Posterior vena cava (tissue), 2 donors: Measurements from ENCODE around the gene C14orf39. TPM values are rescaled to one million over a fixed set of nuclear protein-coding genes. Genes with fewer than 3 reads are reported as not detected.

Source experiments
- DNase-seq: peaks from one replicate; pipeline ENCODE4 v3.0.0-alpha.2; 2020; ENCODE audit warnings: low spot score
- intact Hi-C, 2 donors: fragments of 100-400 bp; cut with DNase I; formaldehyde crosslinking; loops; one replicate each; pipeline versions ENCODE4 v1.14.1 to v1.14.2; 2022 to 2023
- long read RNA-seq, 2 donors: library from polyadenylated mRNA; unstranded; transcript quantifications; one replicate each; pipeline ENCODE4 v2.0.0, GENCODE V29; 2020 to 2021
- total RNA-seq, 2 donors: library from RNA; stranded (reverse); fragmentation: NEBNext Ultra II Directional; extraction: Animal tissue kit (Norgen Biotek cat#: 25700); gene quantifications; one replicate each; pipeline ENCODE4 v1.2.1, GENCODE V29; 2021
- donor health status: DM: yes; HTN: yes; CAD: no.
- donor health status: DM: yes; HTN: yes; CAD: no.

Gene C14orf39, protein sequence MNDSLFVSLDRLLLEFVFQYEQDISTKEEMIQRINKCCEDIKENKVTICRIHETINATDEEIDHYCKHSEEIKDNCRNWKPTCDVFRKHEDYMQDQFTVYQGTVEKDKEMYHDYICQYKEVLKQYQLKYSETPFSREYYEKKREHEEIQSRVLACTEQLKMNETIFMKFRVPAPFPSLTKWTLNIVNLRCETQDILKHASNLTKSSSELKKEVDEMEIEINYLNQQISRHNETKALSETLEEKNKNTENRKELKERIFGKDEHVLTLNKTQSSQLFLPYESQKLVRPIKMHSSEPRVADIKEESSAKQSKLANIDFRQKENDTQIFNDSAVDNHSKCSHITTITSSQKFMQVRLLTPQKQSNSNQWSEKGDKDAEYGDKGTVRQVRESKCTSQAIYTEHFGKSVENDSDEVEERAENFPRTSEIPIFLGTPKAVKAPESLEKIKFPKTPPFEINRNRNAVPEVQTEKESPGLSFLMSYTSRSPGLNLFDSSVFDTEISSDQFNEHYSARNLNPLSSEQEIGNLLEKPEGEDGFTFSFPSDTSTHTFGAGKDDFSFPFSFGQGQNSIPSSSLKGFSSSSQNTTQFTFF
- total RNA-seq: under 1 TPM in 1 of 2 donors, not detected in 1; 0.43 TPM
- long read RNA-seq, donor 1: 0 reads
- long read RNA-seq, donor 2: 0 reads

DNA sequence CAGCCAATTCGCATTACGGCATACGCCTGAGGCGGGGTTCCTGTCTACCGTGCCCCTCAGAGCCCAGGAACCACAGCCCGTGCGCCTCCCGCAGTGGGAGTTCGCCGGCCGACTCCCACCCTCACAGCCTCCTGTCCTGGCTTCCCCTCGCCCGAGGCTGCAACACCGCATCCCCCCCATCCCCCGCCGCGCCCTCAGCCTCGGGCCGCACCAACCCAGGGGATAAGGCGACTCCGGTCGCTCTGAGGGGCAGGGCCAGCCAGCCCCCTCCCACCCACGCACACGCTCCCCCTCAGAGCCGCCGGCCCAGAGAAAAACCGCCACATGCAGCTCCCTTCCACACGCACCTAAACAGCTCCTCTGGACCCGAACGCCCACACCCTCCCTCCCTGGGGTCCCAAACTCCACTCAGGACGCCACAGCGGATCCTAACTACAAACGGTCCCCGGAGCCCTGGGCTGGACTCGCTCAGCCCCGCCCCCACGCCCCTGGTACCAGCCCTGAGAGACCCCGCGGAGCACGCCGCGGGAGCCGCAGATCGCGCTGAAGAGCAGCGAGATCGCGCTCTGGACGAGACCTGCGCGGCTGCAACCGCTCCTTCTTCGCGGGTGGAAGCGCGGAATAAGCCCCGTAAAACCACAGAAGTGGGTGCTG, at the start of gene C14orf39:
TSS of gene C14orf39 (minus strand) at position 466 of the 654 bp plus-strand sequence. CDS start 985 bp downstream, outside the sequence.
- DNase-seq: no peak

DNA sequence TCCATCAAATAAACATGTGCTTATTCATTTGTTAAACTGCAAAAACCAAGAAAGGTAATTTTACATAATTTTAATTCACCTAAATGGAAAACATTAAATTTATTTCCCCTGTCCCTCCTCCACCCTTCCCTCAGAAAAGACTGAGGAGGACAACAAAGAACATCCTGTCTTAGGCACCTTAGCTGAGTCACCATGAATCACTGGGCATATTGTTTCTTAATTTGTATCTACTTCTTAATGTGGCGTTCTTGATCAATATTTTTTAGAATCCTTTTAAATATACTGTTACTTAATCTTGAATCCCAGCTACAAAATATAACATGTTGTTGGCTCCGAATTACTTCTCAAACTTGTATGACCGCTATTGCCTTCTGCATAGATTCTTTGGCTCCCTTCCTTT, 46.6 kb upstream of the C14orf39 start:
- no peak for DNase-seq
- intact Hi-C loops: no loop called here

More for the DNA sequence above, at the start of gene C14orf39:
- intact Hi-C loops: no loop called here

DNA sequence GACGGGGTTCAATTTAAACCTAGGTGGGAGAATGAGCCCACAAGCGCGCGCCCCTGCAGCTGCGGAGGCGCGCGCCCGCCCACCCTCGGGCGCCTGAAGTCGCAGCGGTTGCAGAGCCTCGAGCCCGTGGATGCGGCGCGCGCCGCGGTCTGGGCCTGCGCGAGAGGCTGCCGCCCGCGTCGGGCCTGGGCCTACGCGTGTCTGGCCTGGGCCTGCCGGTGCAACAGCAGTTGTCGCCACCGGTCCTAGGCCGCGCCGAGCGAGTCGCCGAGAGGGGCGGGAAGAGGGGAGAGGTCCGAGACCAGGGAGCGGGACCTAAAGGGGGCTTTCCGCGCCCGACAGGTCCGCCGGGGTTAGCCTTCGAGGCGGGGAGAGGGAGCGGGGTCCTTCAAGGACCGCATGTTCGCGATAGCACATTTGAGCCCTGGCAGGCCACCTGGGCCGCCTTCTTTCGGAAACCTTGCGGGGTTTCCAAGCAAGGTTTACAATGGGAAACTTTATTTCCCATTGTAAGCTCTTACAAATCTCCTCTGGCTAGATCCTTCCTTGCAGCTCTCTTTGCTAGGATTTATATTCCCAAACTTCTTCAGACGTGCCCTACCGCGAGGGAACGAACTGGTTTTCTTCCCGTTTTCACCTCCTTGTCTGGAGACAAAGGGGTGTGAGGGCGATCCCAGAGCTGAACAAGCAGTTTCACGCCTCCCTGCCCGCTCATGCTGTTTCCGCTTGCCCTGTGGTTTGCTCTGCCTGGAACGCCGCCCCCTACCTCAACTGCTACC, 29.8 kb upstream of the C14orf39 start:
- intact Hi-C loops: no loop called here
- no peak for DNase-seq

DNA sequence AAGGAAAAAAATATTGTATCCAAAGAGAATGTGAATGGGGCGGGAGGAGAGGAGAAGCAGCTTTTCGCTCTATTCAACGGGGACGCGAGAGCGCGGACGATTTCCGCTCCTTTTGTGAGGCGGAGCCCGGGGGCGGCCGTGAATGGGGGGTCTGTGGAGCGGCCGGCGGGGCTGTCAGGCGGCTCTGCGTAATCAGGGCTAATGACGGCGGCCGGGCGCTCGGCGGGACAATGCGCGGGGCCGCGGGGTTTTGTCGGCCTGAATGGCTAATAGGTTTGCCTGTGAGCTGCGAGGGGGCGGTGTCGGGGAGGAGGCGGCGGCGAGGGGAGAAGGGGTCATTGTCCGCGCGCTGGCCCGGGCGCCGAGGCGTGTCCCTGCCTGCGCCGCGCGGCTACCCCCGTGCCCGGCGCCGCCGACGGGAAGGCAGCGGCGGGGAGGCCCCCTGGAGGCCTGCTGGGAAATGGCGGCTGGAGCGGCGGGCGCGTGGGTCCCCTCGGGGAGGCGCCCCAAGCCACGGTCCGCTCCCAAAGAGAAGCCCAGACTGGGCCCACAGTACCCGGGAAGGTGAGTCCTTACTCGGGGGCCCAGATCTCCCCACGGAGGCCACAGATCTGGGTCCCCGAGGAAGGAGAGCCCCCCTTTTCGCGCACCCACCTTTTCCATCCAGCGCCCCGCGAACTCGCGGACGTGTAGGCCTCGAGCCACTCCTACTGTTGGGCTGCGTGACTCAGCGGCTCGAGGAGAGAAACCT, 29.1 kb upstream of the C14orf39 start:
- intact Hi-C loops: no loop called here
- DNase-seq: no peak

DNA sequence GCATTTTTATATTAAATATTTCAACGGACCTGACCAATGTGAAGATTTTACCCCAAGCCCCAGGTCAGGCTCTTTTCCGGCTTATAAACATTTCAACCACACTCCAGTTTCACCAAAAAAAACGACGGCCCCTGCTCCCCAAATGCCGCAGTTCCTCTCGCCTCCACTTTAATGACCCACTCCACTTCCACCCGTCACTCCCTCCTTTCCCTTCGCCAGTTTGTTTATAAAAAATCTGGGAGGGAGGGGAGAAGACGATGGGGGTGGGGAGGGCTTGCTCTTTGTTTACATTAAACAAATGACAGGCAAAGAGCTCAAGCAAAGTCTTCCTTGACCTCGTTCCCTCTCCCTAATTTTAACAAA, 28.5 kb upstream of the C14orf39 start:
- intact Hi-C loops: no loop called here
- no peak for DNase-seq

DNA sequence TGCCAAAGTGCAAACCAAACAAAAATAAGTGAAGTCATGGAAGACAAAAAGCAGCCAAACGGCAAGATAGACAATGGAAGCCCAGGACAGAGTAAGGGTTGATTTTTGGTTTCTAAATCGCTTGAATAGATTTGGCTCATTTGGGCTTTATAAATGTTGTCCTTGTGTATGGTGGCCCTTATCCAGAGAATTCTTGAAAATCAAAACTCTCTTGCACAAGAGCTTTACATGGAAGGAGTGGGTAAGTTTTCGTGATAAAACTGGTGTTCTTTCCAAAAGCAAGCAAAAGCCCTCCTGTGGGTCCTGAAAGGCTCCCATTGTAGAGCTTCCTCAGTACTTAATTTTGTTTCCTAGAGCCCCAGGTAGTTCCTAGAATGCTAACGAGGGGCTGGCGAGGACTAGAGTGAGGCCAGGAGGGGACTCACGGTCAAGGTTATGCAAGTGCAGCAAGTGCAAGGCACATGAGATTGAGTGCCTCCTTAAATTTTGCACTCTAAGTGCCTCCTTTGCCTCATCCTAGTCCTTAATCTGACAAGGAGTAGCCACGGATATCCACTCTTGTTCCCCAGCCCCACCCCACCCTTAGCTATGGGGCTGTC, 27.2 kb upstream of the C14orf39 start:
- intact Hi-C loops: no loop called here
- no peak for DNase-seq

DNA sequence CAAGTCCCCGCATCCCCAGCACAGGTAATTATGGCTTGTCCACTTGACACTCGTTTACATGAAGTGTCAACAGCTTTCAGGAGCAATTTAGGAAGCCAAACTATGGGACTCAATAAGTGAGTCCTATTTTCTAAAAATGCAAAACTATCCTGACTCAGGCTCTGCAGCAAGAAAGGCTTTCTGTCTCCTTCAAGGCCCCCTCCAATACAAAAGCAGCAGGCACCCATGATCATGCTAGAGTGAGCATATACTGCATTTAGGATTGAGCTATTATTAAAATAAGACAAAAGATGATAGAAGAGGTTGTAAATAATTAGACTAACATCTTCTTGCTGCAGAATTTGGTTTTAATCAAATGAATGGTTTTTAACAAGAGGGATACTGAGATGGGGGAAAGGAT, 26.3 kb upstream of the C14orf39 start:
- intact Hi-C loops: no loop called here
- no peak for DNase-seq

DNA sequence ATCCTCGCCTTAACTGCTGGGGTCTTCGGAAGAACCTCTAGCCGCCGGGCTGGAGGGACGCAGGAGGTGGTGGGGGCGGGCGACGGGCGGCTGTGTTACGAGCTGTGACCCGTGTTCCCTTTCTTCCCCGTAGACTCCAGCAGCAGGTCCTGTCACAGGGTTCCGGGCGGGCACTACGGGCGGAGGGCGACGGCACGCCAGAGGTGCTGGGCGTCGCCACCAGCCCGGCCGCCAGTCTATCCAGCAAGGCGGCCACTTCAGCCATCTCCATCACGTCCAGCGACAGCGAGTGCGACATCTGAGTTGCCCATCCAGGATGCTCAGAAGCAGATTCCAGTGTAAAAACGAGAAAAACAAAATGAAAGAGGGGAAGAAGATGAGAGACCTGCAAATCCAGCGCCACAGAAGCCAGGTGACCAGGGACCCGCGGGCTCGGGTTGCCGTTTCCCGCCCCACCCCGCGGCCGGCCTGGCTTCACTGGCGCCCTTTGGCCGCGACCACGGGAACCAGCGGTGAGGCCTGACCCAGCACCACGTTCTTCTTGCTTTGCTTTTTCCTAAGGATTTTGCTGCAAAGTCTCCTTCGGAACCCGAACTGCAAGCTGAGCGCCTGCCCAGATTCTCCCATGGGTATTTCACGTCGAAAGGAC, 25.2 kb upstream of the C14orf39 start:
- no peak for DNase-seq
- intact Hi-C loops: no loop called here

DNA sequence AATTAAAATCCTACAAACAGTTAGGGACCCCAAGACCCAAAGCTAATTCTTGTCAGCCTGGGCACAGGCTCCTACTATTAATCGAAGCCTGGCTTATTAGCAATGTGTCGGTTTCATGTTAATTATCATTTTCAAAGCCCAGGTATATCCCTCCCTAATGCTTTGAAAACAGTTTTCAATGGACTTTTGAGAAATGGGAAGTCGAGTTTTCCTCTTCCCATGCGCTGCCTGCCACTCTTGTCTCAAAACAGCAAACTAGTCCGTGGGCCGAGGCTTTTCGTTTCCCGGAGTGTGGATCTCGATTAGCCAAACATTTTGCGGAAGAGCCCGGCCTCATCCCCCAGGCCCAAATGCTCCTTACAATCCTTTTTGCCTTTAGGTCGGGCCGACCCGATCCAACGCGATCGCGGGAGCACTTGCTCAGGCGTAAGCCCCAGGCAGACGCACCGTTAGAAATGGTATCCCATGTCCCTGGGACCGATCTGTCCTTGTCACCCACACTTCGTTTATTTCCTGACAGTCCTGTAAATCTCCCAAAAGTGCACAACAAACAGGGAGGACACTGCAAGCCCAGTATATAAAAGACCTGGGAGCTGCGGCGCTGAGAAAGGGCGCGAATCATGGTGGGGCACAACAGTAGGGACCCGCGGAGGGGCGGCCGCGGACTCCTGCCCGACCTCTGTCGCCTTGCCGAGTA, 24.5 kb upstream of the C14orf39 start:
- DNase-seq: no peak
- intact Hi-C loops: no loop called here

DNA sequence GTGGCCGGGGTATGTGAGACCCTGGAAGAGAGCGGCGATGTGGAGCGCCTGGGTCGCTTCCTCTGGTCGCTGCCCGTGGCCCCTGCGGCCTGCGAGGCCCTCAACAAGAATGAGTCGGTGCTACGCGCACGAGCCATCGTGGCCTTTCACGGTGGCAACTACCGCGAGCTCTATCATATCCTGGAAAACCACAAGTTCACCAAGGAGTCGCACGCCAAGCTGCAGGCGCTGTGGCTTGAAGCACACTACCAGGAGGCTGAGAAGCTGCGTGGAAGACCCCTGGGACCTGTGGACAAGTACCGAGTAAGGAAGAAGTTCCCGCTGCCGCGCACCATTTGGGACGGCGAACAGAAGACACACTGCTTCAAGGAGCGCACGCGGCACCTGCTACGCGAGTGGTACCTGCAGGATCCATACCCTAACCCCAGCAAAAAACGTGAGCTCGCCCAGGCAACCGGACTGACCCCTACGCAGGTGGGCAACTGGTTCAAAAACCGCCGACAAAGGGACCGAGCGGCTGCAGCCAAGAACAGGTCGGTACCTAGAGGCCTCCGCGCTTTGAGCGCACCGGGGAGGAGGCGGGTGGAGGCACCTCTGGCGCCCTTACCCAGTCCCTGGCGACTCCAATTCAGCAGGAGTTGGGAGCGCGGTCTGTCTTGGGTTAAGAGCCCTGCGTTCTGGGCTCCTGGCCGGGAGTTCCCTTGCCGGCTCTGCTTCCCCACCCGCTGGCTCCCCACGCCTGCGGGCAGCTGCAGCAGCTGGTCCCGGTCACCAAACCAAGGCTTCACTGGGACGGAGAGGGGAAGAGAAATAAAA, 23.8 kb upstream of the C14orf39 start:
- intact Hi-C loops: no loop called here
- DNase-seq: no peak

DNA sequence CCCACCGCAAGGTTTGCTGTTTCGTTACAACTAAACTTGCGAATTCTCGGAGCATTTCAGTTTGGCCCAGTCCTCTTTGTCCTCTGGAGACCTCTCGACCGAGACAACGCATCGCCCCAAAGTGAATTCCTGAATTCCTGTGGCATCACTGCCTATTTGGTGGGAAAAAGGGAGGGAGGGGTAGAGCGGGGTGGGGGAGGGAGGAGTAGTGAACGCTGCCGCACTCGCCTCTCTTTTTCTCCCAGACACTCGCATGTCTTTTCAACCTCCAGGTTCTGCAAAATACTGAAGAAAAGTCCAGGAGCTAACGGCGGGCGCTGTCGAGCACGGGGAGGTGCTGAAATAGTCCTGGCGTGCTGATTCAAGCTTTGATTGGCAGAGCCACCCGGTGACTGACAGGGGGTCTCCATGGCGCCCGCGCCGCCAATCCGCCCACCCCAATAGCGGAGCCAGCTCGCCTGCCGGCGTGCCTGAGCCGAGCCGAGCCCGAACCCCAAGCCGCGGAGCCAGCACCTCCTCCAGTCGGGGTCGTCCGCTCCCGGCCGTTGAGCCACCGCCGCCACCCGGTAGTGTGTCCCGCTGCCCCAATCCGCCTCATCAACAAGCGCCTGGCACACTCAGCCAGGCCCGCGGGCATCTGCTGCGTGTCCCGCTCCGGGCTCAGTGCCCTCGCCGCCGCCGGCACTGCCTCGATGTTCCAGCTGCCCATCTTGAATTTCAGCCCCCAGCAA, 23.0 kb upstream of the C14orf39 start, which contains the start of gene SIX6:
TSS of gene SIX6 (plus strand) at position 440 of the 731 bp plus-strand sequence. CDS start at position 693, 253 bp downstream.
- intact Hi-C loops: no loop called here
- no peak for DNase-seq

DNA sequence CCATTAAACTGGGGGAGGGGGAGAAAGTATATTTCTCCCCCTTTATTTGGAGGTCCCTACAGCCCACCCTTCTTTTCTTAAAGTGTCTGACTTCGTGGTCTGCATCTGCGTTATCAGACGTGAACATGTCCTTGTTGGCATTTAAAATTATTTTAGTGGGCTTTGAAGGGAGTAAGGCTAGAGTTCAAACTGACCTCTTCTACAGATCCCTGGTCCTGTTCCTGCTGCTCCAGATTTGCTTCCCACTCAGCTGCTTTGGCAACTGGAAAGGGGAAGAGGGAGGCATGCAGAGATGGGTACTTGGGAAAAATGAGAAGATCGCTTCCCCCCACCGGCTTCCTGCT, 22.5 kb upstream of the C14orf39 start:
- no peak for DNase-seq
- intact Hi-C loops: no loop called here

DNA sequence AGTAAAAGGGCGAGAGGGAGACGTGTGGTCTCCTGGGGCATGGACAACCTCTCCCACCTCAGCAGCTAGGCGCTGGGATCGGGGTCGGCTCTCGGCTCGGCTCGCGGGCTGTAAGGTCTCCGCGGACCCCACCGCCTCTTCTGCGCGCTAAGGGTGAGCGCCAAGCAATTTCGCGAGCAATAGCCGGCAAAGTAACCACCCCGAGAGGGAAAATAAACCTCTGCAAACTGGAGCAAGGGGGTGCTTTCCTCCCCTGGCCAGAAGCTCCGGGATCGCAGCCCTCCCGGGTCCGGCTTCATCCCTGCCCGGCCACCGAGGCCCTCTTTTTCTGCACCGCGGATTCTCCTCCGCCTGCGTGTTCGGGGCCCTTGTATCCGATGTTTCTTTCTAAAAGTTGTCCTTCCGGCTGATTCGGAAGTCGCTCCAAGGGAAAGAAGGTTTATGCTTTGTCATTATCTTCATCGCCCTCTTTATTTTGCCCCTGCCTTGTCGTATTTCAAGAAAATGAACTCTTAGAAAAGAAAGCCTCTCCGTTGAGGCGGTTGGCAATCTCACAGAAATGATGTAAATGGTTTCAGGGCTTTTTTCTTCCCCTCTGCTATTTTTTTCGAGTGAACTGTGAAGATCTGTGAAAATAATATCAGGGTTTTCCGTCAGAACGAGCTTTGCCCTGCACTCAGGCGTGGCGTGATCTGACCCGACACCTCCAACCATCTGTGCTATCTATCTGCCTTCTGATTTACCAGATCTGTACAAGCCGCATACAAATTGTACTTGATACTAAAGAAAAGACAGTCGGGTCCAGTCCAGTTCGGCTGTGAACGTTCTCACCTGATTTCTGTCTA, 21.3 kb upstream of the C14orf39 start:
- intact Hi-C loops: no loop called here

DNA sequence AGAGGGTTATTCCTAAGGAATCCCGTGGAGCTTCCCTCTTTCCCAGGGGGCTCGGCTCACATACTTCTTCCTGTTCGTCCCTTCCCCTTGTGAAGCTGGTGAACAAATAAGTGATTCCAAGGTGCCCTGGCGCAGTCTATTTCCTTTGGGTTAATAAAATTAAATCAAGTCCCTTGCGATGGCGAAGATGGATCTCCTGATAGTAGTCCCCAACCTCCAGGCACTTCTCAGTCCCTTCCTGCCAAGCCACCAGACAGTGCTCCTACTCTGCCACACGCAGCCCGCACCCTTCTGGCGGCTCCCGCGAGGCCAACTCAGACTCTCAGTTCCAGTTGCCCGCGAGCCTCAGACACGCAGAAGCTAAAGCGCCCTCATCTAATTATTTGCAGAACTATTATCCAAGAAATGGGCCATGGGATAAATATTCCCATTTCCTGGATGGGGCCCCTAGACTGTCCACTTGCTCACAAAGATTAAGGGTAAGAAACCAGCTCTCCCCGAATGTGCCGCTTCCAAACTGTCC, 20.7 kb upstream of the C14orf39 start:
- no peak for DNase-seq
- intact Hi-C loops: no loop called here

More for the DNA sequence above, 21.3 kb upstream of the C14orf39 start:
- no peak for DNase-seq

DNA sequence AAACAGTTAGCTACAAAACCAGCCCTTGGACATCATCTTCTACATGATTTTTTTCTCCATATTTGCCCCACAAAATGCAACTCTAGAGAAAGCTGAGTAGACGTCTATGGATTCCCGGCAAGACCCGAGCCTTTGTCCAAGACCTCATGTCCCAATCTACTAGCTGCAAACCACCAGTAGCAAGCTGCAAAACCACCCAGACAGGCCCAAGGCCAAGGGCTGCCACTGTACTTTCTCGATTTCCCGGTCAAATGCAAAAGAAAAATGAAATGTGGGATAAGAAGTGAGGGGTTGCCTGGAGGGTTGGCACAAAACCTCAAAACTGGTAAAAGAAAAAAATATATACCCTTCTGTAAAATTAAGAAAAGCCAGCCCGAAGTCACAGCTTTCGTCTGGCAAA, 20.1 kb upstream of the C14orf39 start:
- intact Hi-C loops: no loop called here
- no peak for DNase-seq
